Esophagus squamous epithelium (tissue), 5 donors: ENCODE measurements around the gene CCR5AS.

Source experiments
- DNase-seq: peaks from one replicate; lab custom pipeline; 2025; lab: John Stamatoyannopoulos, UW
- H3K27ac ChIP-seq, 4 donors: fragments of 200-600 bp; sonication (generic); one replicate each; pipeline ENCODE4 v1.5.1; 2016 to 2019; ENCODE audit warnings: mild to moderate bottlenecking in 1 of 4
- H3K27me3 ChIP-seq, 4 donors: fragments of 200-600 bp; sonication (generic); 1 replicate in 3 of 4; 2 replicates in 1 of 4; pipeline versions ENCODE4 v1.5.1 to v1.6.0; 2017 to 2021; ENCODE audit warnings: antibody characterized with exemption in 1 of 4
- H3K36me3 ChIP-seq, 3 donors: fragments of 200-600 bp; sonication (generic); one replicate each; pipeline ENCODE4 v1.5.1; 2016 to 2019
- H3K4me1 ChIP-seq, 3 donors: fragments of 200-600 bp; sonication (generic); one replicate each; pipeline ENCODE4 v1.5.1; 2017 to 2019
- H3K4me3 ChIP-seq, 4 donors: fragments of 200-600 bp; sonication (generic); 1 replicate in 3 of 4; 2 replicates in 1 of 4; pipeline ENCODE4 v1.5.1; 2016 to 2019; ENCODE audit warnings: mild to moderate bottlenecking in 2 of 4, moderate library complexity in 1 of 4
- H3K9me3 ChIP-seq, 3 donors: fragments of 200-600 bp; sonication (generic); one replicate each; pipeline ENCODE4 v1.5.1; 2016 to 2019
- POLR2A ChIP-seq, 4 donors: fragments of 450-650 bp; IDR thresholded peaks; one replicate each; pipeline ENCODE4 v1.6.1; 2017; ENCODE audit warnings: antibody characterized with exemption in 4 of 4, mild to moderate bottlenecking in 4 of 4, moderate library complexity in 3 of 4
- WGBS, 2 donors: methylation state at CpG; one replicate each; pipeline ENCODE4 v1.1.5; 2018; 5-methylcytosine and 5-hydroxymethylcytosine counted together
- intact Hi-C: fragments of 100-400 bp; cut with DNase I; formaldehyde crosslinking; loops from one replicate; pipeline ENCODE4 v1.15.0; 2022
- TF ChIP-seq, protein P1 (sequence below), 6 experiments: fragments of 450-650 bp in 4 of 6; fragments of 200-600 bp in 2 of 6; sonication (generic) in 2 of 6; IDR thresholded peaks; one replicate each; pipeline ENCODE4 v1.5.1; 2016 to 2019; ENCODE audit warnings: antibody characterized with exemption in 6 of 6, mild to moderate bottlenecking in 4 of 6, moderate library complexity in 4 of 6
- donor health status: DM: yes; HTN: yes; CAD: no.

CCR5AS gene

DNA sequence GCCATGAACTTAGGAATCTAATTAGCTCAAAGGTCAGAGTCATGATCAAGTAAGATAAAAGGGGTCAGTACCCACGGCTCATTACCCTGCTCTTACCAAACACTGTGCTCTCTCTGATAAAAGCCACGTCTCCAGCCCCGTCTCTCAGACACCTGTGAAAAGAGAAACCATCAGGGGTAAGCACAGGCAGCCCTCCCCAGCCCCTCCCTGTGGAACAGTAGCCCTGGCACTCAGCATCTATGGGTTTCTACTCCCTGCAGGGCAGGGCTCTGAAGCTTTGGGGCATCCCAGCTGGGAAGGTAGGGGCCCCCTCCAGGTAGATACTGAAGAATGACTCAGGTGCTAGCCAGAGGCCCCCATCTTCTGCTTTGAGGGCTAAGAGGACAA lies 47.3 kb upstream of the CCR5AS start:
- H3K27me3 ChIP-seq = peaks cover 0 to 12% (median 0%) of the 10 kb centered on the region in 4 donors
- TF ChIP-seq POLR2A (IDR thresholded peaks at IDR 0.05) = no peak
- TF ChIP-seq, protein P1, sequence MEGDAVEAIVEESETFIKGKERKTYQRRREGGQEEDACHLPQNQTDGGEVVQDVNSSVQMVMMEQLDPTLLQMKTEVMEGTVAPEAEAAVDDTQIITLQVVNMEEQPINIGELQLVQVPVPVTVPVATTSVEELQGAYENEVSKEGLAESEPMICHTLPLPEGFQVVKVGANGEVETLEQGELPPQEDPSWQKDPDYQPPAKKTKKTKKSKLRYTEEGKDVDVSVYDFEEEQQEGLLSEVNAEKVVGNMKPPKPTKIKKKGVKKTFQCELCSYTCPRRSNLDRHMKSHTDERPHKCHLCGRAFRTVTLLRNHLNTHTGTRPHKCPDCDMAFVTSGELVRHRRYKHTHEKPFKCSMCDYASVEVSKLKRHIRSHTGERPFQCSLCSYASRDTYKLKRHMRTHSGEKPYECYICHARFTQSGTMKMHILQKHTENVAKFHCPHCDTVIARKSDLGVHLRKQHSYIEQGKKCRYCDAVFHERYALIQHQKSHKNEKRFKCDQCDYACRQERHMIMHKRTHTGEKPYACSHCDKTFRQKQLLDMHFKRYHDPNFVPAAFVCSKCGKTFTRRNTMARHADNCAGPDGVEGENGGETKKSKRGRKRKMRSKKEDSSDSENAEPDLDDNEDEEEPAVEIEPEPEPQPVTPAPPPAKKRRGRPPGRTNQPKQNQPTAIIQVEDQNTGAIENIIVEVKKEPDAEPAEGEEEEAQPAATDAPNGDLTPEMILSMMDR (IDR thresholded peaks at IDR 0.05) = no peak
- WGBS, 2 donors = 56 to 60% methylated on average over 1 to 3 of the region's 3 CpGs
- DNase-seq = no peak
- H3K27ac ChIP-seq = no peak overlapping the region
- no peaks in the 10 kb centered on the region for H3K9me3 ChIP-seq
- intact Hi-C loops = no loop called here
- H3K4me3 ChIP-seq = no peak overlapping the region
- H3K4me1 ChIP-seq = no peaks in the 10 kb centered on the region
- H3K36me3 ChIP-seq = no peaks in the 10 kb centered on the region

DNA sequence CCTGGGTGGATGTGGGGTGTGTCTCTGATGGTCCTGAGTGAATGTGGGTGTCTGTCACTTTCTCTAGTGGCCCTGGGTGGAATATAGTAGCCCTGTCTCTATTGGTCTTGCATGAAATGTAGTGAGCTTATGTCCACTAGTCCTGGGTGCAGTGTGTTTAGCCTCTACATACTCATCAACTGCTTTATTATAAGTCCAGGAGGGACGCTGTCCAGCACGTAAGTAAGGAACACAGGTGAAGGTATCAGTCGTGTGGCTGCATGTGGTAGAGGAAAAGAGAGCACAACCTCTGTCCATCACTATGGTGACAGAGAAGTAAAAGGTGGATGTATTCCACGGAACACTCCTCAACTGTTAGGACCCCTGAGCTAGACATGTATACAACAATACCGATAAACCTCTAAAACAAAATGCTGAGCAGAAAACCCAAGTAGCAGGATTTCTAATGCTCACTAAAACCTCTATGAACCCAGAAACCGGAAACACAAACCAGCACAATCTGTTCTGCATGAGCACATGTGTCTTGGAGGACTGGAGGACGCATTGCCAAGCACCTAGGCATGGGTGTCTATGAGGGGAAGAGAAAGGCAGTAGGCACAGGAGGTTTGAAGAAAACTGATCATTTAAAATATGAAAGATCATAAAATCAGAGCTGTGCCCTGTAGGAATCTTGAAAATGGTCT lies 46.8 kb upstream of the CCR5AS start:
- H3K4me1 ChIP-seq = no peaks in the 10 kb centered on the region
- no peak for DNase-seq
- TF ChIP-seq, protein P1 (IDR thresholded peaks at IDR 0.05) = no peak
- TF ChIP-seq POLR2A (IDR thresholded peaks at IDR 0.05) = no peak

GRCh38 chr3:46449755-46450552 lies 43.1 kb upstream of the CCR5AS start:
- TF ChIP-seq, protein P1 (IDR thresholded peaks at IDR 0.05) = peak in 4 of 6 experiments; percentile 32 to 46 (median 38)
- no peak for TF ChIP-seq POLR2A (IDR thresholded peaks at IDR 0.05)
- Histone ChIP-seq H3K27me3 (peaks cover 0 to 10% (median 0%) of the 10 kb centered on the region in 4 donors), H3K36me3 (no peaks in the 10 kb centered on the region), H3K9me3 (no peaks in the 10 kb centered on the region), H3K4me3 (no peak overlapping the region), H3K4me1 (peaks cover 0 to 9% (median 0%) of the 10 kb centered on the region in 3 donors), H3K27ac (no peak overlapping the region)
- intact Hi-C loops = no loop called here
- DNase-seq = no peak
- WGBS, 2 donors = 67 to 71% methylated on average over 7 to 11 of the region's 14 CpGs

More for the DNA sequence above, 46.8 kb upstream of the CCR5AS start:
- peaks cover 0 to 10% (median 0%) of the 10 kb centered on the region in 4 donors for H3K27me3 ChIP-seq
- 75 to 83% methylated on average over 6 of the region's 7 CpGs for WGBS, 2 donors
- intact Hi-C loops = no loop called here
- no peak overlapping the region for H3K4me3 ChIP-seq
- no peaks in the 10 kb centered on the region for H3K36me3 ChIP-seq
- H3K27ac ChIP-seq = no peak overlapping the region
- no peaks in the 10 kb centered on the region for H3K9me3 ChIP-seq

DNA sequence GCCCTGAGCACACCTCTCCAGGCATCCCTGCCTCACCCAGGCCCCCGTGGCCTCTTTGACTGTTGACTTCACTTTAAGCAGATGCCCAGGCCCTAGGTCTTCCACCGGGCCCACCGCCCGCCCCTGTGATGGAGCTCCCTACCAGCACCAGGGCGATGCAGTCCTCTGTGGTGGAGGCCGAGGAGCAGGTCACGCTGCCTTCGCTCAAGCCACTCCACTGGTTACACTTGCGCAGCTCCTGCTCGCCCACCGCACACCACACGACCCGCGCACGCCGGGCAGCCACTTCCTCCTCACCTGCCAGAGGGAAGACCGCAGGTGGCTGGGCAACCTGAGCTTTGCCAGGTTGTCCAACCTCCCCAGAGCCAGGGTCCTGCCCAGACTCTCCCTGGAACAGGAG lies 41.9 kb upstream of the CCR5AS start:
- Histone ChIP-seq H3K36me3 (no peaks in the 10 kb centered on the region), H3K27ac (no peak overlapping the region), H3K27me3 (peaks cover 0 to 10% (median 0%) of the 10 kb centered on the region in 4 donors), H3K4me3 (no peak overlapping the region), H3K4me1 (peaks cover 0 to 9% (median 0%) of the 10 kb centered on the region in 3 donors), H3K9me3 (no peaks in the 10 kb centered on the region)
- TF ChIP-seq, protein P1 (IDR thresholded peaks at IDR 0.05) = no peak
- no peak for TF ChIP-seq POLR2A (IDR thresholded peaks at IDR 0.05)
- no peak for DNase-seq
- intact Hi-C loops = no loop called here
- 81 to 83% methylated on average over 6 to 12 of the region's 17 CpGs for WGBS, 2 donors
